Neural progenitor cell (in vitro differentiated cells): ENCODE data around the gene RPS3A.

Experiments used
- EZH2phosphoT487 ChIP-seq: fragments of 200-600 bp; sonication (generic); IDR thresholded peaks from 2 replicates; pipeline ENCODE4 v1.6.1; 2017; ENCODE audit warnings: antibody characterized with exemption
- TF ChIP-seq, protein P1 (sequence below): fragments of 200-600 bp; sonication (generic); IDR thresholded peaks from 2 replicates; pipeline ENCODE4 v1.5.1; 2017; ENCODE audit warnings: antibody characterized with exemption, mild to moderate bottlenecking

GRCh38 chr4:151153585-151153984 lies 54.2 kb downstream of the RPS3A start:
- TF ChIP-seq, protein P1, sequence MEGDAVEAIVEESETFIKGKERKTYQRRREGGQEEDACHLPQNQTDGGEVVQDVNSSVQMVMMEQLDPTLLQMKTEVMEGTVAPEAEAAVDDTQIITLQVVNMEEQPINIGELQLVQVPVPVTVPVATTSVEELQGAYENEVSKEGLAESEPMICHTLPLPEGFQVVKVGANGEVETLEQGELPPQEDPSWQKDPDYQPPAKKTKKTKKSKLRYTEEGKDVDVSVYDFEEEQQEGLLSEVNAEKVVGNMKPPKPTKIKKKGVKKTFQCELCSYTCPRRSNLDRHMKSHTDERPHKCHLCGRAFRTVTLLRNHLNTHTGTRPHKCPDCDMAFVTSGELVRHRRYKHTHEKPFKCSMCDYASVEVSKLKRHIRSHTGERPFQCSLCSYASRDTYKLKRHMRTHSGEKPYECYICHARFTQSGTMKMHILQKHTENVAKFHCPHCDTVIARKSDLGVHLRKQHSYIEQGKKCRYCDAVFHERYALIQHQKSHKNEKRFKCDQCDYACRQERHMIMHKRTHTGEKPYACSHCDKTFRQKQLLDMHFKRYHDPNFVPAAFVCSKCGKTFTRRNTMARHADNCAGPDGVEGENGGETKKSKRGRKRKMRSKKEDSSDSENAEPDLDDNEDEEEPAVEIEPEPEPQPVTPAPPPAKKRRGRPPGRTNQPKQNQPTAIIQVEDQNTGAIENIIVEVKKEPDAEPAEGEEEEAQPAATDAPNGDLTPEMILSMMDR = no peak
- TF ChIP-seq EZH2phosphoT487 = no peak
